Glutamatergic neuron (in vitro differentiated cells): ENCODE measurements around the gene NTHL1. TPM values are rescaled to one million over a fixed set of nuclear protein-coding genes. Genes with fewer than 3 reads are reported as not detected.
A peak's percentile ranks its signal among the peaks of the same experiment; 100 is the strongest.
"Not testable (repeated sequence)": the region's sequence is repeated elsewhere in the genome, so short reads cannot be mapped to it uniquely, and the experiment has no call there.

ENCODE experiments used
- DNase-seq: peaks from one replicate; pipeline ENCODE4 v3.0.0; 2022
- H3K27ac Mint-ChIP-seq: one replicate; pipeline ENCODE4 v1.8.0; 2020; ENCODE audit warnings: mild to moderate bottlenecking, mixed read lengths, inconsistent platforms; ENCODE audit not compliant: unreplicated experiment
- H3K27me3 Mint-ChIP-seq: one replicate; pipeline ENCODE4 v1.8.0; 2020; ENCODE audit warnings: mild to moderate bottlenecking, moderate library complexity, mixed read lengths, inconsistent platforms; ENCODE audit not compliant: unreplicated experiment
- H3K36me3 Mint-ChIP-seq: one replicate; pipeline ENCODE4 v1.8.0; 2020; ENCODE audit warnings: mild to moderate bottlenecking, mixed read lengths, inconsistent platforms; ENCODE audit not compliant: unreplicated experiment
- H3K4me1 Mint-ChIP-seq: one replicate; pipeline ENCODE4 v1.8.0; 2020; ENCODE audit warnings: mild to moderate bottlenecking, low read depth, mixed read lengths, inconsistent platforms; ENCODE audit not compliant: unreplicated experiment
- H3K4me3 Mint-ChIP-seq: one replicate; pipeline ENCODE4 v1.8.0; 2020; ENCODE audit warnings: mild to moderate bottlenecking, mixed read lengths, inconsistent platforms; ENCODE audit not compliant: unreplicated experiment
- H3K9me3 Mint-ChIP-seq: one replicate; pipeline ENCODE4 v1.8.0; 2020; ENCODE audit warnings: mild to moderate bottlenecking, moderate library complexity, mixed read lengths, inconsistent platforms; ENCODE audit not compliant: unreplicated experiment
- CTCF ChIP-seq: fragments of 200-600 bp; sonication (generic); IDR thresholded peaks from one replicate; pipeline ENCODE4 v1.5.0; 2021; ENCODE audit not compliant: partially characterized antibody, unreplicated experiment
- total RNA-seq: library from RNA; stranded (reverse); fragmentation: NEBNext Ultra II Directional; extraction: Animal tissue kit (Norgen Biotek cat#: 25700); gene quantifications from one replicate; pipeline ENCODE4 v1.2.1, GENCODE V29; 2021; ENCODE audit not compliant: unreplicated experiment

The NTHL1 gene
- total RNA-seq, 1 donor from 2014 or later, result 194 TPM

- Mint-ChIP-seq H3K9me3 (peaks cover 11% of the 10 kb centered on the region), H3K27me3 (peaks cover 10% of the 10 kb centered on the region), H3K36me3 (no peaks in the 10 kb centered on the region), H3K4me3 (no peak overlapping the region), H3K4me1 (peaks cover 8% of the 10 kb centered on the region), H3K27ac (no peak overlapping the region)
- TF ChIP-seq CTCF, result no peak
- no peak for DNase-seq
Measured at GRCh38 chr16:2037115-2037514, 10.5 kb downstream of the NTHL1 start.

- H3K4me3 Mint-ChIP-seq, result no peak overlapping the region
- H3K27me3 Mint-ChIP-seq, result peaks cover 10% of the 10 kb centered on the region
- TF ChIP-seq CTCF, result no peak
- no peak for DNase-seq
- peaks cover 11% of the 10 kb centered on the region for H3K9me3 Mint-ChIP-seq
- peaks cover 8% of the 10 kb centered on the region for H3K4me1 Mint-ChIP-seq
- H3K27ac Mint-ChIP-seq, result no peak overlapping the region
- H3K36me3 Mint-ChIP-seq, result no peaks in the 10 kb centered on the region
Measured at GRCh38 chr16:2036200-2036966, 11.3 kb downstream of the NTHL1 start.

GRCh38 chr16:2035431-2036199 lies 12.0 kb downstream of the NTHL1 start:
- Mint-ChIP-seq H3K4me3 (no peak overlapping the region), H3K36me3 (no peaks in the 10 kb centered on the region), H3K9me3 (peaks cover 11% of the 10 kb centered on the region), H3K27ac (no peak overlapping the region), H3K27me3 (peaks cover 10% of the 10 kb centered on the region), H3K4me1 (peaks cover 8% of the 10 kb centered on the region)
- TF ChIP-seq CTCF, result no peak
- DNase-seq, result no peak

- Mint-ChIP-seq H3K36me3 (no peaks in the 10 kb centered on the region), H3K9me3 (peaks cover 11% of the 10 kb centered on the region), H3K27ac (no peak overlapping the region), H3K4me3 (peak overlapping the region; percentile 20), H3K4me1 (peaks cover 8% of the 10 kb centered on the region), H3K27me3 (peaks cover 10% of the 10 kb centered on the region)
- DNase-seq, result no peak
- TF ChIP-seq CTCF, result no peak
Measured at GRCh38 chr16:2034696-2035430, 12.8 kb downstream of the NTHL1 start.

GRCh38 chr16:2033909-2034695 lies 13.5 kb downstream of the NTHL1 start:
- not testable (repeated sequence) for H3K27me3 Mint-ChIP-seq, H3K4me3 Mint-ChIP-seq, DNase-seq, H3K4me1 Mint-ChIP-seq, H3K27ac Mint-ChIP-seq, H3K36me3 Mint-ChIP-seq
- peaks cover 11% of the 10 kb centered on the region for H3K9me3 Mint-ChIP-seq
